DMS53 (cell line): ENCODE results near the gene ARHGEF37.
A peak's percentile ranks its signal among the peaks of the same experiment; 100 is the strongest.

Experiments used
- DNase-seq: peaks from one replicate; lab custom pipeline; 2025; lab: John Stamatoyannopoulos, UW

ARHGEF37 gene

DNA sequence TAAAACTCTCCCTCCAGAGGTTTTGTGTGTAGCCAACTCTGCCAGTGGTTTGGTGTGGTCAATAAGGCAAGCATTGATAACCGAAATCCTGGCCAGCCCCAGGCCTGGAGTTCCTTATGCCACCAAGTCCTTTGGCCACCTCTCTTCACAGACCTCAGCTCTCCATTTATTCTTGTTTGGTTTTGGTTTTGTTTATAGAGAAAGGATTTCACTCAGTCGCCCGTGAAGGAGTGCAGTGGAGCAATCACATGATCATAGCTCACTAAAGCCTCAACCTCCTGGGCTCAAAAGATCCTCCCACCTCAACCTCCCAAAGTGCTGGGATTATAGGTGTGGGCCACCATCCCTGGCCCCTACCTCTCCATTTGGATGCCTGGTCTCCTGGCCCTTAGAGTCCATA lies 93.4 kb downstream of the ARHGEF37 start:
- peak; percentile 48 for DNase-seq

DNA sequence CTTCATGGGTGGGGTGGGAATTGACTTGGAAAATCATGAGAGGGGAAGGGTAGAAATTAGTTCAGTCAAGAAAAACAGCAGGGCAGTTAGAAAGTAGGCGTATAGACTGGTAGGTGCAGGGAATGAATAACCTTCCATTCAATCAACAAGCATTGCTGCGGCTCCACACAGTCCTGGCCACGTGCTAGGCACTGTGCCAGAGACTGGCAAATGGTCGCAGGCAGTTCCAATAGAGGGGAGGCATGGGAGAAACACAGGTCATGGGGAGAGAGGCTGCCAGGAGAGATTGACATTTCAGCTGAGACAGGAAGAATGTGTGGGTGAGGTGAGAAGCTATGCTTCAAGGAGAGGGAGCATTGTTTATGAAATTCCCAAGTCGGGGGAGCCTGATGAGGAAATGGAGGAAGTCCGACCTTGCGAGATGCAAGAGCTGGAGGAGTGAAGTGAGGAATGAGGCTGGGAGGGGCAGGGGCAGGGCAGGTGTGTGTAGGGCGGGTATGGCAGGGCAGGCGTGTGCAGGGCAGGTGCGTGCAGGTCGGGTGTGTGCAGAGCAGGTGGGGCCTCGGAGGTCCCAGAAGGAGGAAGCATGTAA lies 94.4 kb downstream of the ARHGEF37 start:
- DNase-seq = peak; percentile 64

DNA sequence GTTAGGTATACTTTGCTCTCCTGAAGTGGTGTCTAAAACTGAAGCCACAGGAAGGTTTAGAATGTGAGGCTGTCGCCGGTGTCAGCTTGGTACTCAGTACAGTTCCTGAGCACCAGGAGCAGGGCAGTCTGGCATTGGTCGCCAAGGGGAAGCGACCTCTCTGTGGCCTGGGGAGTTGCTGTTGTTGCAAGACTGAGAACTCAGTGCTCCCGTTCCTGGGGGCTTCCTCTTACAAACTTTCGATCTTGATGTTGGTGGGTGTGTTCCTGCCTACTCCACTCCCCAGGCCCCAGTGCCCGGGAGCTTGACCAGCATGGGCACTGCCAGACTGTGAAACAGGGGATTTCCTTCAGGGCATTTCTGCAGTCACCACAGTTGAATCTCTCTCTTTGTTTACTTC lies 96.4 kb downstream of the ARHGEF37 start:
- no peak for DNase-seq

DNA sequence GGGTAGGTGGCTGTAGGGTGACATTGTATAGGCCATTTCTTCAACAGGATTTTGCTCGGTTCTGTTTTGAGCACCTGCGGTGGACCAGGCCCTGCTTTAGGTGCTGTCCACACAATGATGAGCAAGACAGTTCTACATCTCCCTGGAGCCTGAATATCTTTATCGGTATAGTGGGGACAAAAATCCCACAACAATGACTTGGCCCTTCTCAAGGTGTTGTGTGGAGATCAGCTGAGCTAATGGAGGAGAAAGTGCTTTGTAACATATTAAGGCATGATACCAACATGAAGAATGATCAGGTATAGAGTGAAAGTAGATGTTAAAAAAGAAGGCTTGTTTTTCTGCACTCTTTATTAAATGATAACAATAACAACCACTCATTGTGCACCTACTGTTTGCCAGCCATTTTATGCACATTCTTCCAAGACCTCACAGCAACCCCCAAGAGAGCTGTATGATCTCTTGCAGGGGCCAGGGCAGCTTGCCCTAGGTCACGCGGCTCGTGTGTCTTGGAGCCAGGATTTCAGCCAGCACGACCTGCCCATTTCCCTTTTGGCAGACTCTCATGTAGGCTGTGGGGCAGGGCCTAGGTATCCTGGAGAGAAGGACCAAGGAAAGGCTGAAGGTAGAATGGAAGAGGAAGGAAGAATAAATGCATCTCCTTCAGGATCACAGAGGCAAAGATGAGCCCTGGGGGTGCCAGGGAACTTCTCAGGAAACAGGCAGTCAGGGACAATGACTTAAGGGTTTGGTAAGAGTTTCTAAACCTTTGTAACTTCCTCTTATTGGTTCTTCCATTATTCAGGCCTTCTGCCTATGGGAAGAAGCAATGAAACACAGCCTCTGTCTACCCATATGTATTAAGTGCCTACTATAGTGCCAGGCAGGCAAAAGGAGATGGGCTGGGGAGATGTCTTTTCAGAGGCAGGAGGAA lies 98.8 kb downstream of the ARHGEF37 start:
- DNase-seq = no peak

DNA sequence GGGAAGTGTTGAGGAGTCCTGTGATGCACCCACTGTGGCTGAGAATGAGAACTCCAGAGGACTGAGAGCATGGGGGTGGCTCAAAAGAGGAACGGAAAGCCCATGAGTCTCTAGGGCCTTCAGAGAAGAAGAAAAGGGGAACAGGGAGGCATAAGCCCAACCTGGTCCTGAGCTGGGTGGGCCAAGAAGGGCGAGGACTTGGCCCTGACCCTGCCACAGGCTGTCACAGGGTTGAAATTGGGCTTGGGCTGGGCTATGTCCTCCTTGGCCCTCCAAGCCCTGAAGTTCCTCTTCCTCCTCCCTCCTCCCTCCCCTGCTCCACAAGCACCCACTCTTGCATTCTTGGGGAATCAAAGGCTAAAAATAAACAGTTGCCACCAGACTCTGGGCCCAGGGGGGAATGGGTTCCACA lies 99.5 kb downstream of the ARHGEF37 start:
- DNase-seq = no peak

DNA sequence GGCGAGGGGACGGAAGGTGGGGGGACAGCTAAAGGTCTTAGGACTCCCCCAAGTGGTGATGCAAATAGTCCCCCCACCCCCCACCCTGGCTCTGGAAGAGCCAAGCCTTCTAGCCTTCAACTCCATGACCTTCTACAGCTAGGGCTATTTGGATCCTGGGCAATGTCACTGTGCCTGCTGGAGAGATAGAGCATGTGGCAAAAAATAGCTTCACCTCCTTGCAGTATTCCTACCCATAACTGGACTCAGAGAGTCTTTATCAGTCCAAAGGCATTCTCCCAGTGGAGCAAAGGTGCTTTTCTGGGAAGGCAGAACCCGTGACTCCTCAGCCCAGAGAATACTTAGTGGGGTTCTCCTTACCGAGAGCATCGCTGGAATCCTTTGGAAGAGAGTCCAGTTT lies 100.0 kb downstream of the ARHGEF37 start:
- no peak for DNase-seq

DNA sequence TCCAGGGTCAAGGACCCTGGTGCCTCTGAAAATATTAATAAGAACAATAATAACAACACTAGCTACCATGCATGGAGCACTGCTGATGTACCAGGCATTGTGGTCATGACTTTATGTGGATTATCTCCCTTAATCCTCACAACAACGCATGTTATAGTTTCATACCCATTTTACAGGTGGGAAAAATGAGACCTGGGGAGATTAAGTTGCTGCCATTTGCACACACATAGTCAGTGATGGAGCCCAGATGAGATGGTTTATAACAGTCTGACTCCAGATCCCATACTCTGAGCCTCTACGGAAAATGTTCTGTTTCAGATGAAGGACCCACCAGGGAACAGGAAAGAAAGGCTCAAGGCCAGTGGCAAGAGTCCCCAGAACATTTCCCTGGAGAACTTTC lies 100.6 kb downstream of the ARHGEF37 start:
- DNase-seq = no peak

DNA sequence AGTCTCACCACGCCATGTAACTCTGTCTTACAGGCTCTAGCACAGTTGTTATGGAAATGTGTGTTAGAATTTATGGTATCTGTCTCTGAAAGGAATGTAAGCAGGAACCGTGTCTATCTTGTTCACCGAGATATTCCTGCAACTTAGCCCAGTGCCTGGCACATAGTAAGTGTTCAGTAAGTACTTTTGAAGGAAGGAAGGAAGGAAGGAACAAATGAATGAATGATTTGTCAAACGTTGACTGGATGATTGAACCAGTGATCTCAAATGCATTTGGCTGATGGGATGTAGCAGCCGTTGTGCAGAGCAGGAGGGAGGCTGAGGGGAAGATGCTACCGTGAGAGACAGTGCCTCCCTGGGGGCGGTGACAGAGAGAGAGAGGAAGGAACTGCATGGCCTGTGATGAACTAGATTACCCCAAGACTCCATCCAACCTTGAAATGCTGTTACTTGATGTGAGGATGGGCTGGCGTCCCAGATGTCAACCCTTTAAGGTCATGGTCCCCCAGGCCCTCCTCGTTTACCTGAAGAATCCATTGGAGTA lies 101.3 kb downstream of the ARHGEF37 start:
- DNase-seq = no peak

DNA sequence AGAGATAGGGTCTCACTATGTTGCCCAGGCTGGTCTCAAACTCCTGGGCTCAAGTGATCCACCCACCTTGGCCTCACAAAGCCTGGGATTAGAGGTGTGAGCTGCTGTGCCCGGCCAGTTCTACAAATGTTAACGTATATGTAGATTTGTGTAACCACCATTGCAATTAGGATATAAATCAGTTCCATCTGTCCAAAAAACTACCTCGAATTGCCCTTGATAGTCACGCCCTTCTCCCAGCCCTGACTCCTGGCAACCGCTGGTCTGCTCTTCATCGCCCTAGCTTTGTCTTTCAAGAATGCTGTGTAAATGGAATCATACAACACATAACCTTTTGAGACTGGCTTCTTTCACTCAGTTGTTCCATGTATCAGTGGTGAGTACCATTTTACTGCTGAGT lies 102.7 kb downstream of the ARHGEF37 start:
- DNase-seq = no peak

DNA sequence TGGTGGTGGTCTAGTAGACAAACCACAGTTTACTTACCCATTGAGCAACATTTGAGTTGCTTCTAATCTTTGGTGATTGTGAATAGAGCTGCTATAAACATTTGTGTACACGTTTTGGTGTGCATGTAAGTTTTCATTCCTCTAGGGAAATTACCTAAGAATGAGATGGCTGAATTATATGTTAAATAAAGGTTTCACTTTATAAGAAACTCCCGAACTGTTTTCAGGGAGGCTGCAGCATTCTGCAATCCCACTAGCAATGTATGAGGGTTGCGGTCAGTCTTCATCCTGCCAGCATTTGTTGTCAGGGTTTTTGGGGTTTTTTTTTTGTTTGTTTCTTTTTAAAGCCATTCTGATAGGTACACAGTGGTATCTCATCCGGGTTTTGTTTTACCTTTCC lies 103.1 kb downstream of the ARHGEF37 start:
- DNase-seq = no peak
